ENCODE data around the gene WAPL.

WAPL gene

GRCh38 chr10:86438091-86438749, 83.4 kb downstream of the WAPL start:
- Mint-ChIP-seq H3K4me1 (no peaks in the 10 kb centered on the region), H3K4me3 (no peak overlapping the region), H3K27ac (no peak overlapping the region), H3K27me3 (no peaks in the 10 kb centered on the region), H3K36me3 (peaks cover 31% of the 10 kb centered on the region), H3K9me3 (no peaks in the 10 kb centered on the region)
- DNase-seq (ENCODE audit: low spot score in 2 of 2) (no peak), ATAC-seq (ENCODE audit: low read depth) (no peak)

DNA sequence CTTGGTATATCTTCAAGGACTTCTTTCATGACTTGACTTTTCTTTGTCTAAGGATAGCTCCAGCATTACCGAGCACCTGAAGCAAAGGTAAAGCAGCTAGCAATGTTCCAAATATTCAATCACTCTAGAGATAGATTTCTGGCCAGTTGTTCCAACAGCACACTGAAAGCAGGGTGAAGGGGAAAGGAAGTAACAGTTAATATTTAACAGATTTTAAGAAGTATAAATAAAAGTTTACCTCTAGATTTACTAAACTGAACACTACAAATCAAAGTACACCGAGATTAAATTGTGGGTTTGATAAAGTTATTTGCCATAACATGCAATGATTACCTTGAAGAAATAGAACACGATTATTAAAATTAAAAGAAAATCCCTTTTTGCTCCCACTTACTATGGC, 84.1 kb downstream of the WAPL start:
- H3K4me3 Mint-ChIP-seq: no peak overlapping the region
- no peaks in the 10 kb centered on the region for H3K4me1 Mint-ChIP-seq
- no peak for ATAC-seq (ENCODE audit: low read depth)
- H3K36me3 Mint-ChIP-seq: peaks cover 31% of the 10 kb centered on the region
- H3K27ac Mint-ChIP-seq: no peak overlapping the region
- H3K27me3 Mint-ChIP-seq: no peaks in the 10 kb centered on the region
- H3K9me3 Mint-ChIP-seq: no peaks in the 10 kb centered on the region
- DNase-seq (ENCODE audit: low spot score in 2 of 2): no peak

- Mint-ChIP-seq H3K27me3 (no peaks in the 10 kb centered on the region), H3K36me3 (peaks cover 29% of the 10 kb centered on the region), H3K4me1 (no peaks in the 10 kb centered on the region), H3K9me3 (no peaks in the 10 kb centered on the region), H3K4me3 (no peak overlapping the region), H3K27ac (no peak overlapping the region)
- no peak for DNase-seq (ENCODE audit: low spot score in 2 of 2)
- no peak for ATAC-seq (ENCODE audit: low read depth)
These were observed 84.6 kb downstream of the WAPL start for GRCh38 chr10:86436963-86437362.

DNA sequence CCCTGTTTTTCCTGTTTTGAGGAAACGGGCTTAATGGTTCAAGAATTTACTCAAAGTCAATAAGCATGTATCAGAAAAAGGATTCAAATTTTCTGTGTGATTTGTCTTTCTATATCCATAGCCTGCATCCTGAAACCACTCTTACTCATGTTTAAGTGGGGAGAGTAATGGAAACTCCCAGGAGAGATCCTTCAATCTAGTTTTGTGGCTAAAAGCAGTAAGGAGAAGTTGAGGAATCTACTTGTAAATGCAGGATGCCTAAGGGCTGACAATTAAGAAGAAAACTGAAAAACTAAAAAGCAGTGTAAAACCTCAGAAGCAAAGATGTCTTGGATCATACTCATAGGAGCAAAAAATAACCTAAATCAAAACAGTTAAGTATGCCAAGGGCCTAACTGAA, 86.9 kb downstream of the WAPL start:
- Mint-ChIP-seq H3K27ac (no peak overlapping the region), H3K27me3 (no peaks in the 10 kb centered on the region), H3K9me3 (no peaks in the 10 kb centered on the region), H3K36me3 (peaks cover 13% of the 10 kb centered on the region), H3K4me1 (no peaks in the 10 kb centered on the region), H3K4me3 (no peak overlapping the region)
- no peak for ATAC-seq (ENCODE audit: low read depth)
- no peak for DNase-seq (ENCODE audit: low spot score in 2 of 2)

- Mint-ChIP-seq H3K9me3 (no peaks in the 10 kb centered on the region), H3K27me3 (no peaks in the 10 kb centered on the region), H3K27ac (no peak overlapping the region), H3K36me3 (no peaks in the 10 kb centered on the region), H3K4me3 (no peak overlapping the region), H3K4me1 (no peaks in the 10 kb centered on the region)
- ATAC-seq (ENCODE audit: low read depth): no peak
- DNase-seq (ENCODE audit: low spot score in 2 of 2): no peak
These were observed 97.9 kb downstream of the WAPL start for GRCh38 chr10:86423739-86424138.

DNA sequence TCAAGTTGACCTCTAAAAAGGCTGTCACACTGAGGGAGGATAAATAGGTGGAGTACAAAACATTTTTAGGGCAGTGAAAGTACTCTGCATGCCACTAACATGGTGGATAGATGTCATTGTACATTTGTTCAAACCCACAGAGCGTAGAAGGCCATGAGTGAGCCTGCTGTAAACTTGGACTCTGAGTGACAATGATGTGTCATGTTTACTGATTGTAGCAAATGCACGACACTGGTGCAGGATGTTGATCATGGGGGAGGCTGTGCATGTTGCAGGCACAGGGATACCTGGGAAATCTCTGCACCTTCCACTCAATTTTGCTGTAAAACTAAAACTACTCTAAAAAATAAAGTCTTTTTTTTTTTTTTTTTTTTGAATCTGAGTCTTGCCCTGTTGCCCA, 102.5 kb downstream of the WAPL start:
- Mint-ChIP-seq H3K4me1 (peaks cover 10% of the 10 kb centered on the region), H3K9me3 (peaks cover 2% of the 10 kb centered on the region), H3K36me3 (no peaks in the 10 kb centered on the region), H3K27me3 (peaks cover 3% of the 10 kb centered on the region), H3K4me3 (no peak overlapping the region), H3K27ac (no peak overlapping the region)
- no peak for ATAC-seq (ENCODE audit: low read depth)
- DNase-seq (ENCODE audit: low spot score in 2 of 2): no peak

GRCh38 chr10:86415583-86415982, 106.0 kb downstream of the WAPL start:
- Mint-ChIP-seq H3K27ac (no peak overlapping the region), H3K4me1 (peaks cover 31% of the 10 kb centered on the region), H3K27me3 (peaks cover 3% of the 10 kb centered on the region), H3K4me3 (no peak overlapping the region), H3K9me3 (peaks cover 3% of the 10 kb centered on the region), H3K36me3 (no peaks in the 10 kb centered on the region)
- ATAC-seq (ENCODE audit: low read depth) (no peak), DNase-seq (ENCODE audit: low spot score in 2 of 2) (no peak)

DNA sequence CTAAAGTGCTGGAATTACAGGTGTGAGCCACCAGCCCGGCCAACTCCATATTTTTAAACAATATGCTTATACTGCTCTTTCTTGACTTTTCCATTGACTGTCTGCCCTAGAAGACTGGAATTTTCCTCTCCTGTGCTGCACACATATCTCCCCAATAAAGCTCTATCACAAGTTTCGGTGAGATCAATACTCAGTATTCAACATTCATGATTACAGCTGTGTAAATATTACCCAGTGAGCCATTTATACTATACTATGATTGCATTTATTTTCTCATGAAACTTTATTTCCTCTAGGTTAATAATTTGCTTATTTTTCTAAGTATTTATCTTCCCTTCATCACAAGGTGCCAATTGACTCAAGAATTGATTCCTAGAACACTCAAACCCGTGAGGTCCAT, 106.5 kb downstream of the WAPL start:
- Mint-ChIP-seq H3K36me3 (no peaks in the 10 kb centered on the region), H3K4me1 (peaks cover 31% of the 10 kb centered on the region), H3K4me3 (peak overlapping the region; percentile 24), H3K27ac (peak overlapping the region; percentile 28), H3K9me3 (peaks cover 3% of the 10 kb centered on the region), H3K27me3 (peaks cover 3% of the 10 kb centered on the region)
- DNase-seq (ENCODE audit: low spot score in 2 of 2): no peak
- no peak for ATAC-seq (ENCODE audit: low read depth)

DNA sequence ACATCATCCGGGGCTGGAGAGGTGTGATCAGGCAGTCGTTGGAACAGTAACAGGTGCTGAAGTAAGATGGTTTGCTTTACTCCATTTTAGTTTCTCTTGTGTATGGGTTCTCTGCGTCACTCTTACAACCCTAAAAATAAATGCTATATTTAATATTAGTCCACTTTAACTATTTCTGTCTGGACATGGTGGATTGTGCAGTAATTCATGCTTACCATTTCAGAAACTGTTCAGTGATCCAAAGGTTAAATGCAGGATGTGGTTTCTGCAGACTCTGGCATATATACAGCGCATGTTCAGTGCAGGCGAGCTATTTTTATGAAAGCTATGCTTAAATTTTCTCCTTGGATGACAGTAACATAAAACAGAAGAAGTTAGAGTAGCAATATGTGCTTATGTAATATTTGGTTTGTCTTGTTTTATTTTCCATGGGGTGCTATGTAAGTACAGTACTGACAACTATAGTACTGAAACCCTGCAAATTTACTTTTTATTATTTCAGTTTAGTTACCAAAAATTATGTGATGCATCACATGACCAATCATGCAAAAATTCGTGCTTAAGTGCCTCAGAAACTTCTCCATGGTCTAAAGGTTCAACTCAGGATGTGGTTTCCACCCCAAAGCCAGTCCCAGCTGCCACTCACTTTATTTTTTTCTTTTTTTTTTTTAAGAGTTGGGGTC, 108.4 kb downstream of the WAPL start:
- ATAC-seq (ENCODE audit: low read depth): peak; percentile 81
- peak overlapping the region; percentile 34 for H3K4me3 Mint-ChIP-seq
- peaks cover 34% of the 10 kb centered on the region for H3K4me1 Mint-ChIP-seq
- H3K27me3 Mint-ChIP-seq: peaks cover 3% of the 10 kb centered on the region
- no peak overlapping the region for H3K27ac Mint-ChIP-seq
- H3K36me3 Mint-ChIP-seq: no peaks in the 10 kb centered on the region
- H3K9me3 Mint-ChIP-seq: peaks cover 3% of the 10 kb centered on the region
- peak in 1 of 2 donors; percentile 27 for DNase-seq (ENCODE audit: low spot score in 2 of 2)

- Mint-ChIP-seq H3K36me3 (no peaks in the 10 kb centered on the region), H3K27me3 (peaks cover 3% of the 10 kb centered on the region), H3K9me3 (peaks cover 3% of the 10 kb centered on the region), H3K27ac (peak overlapping the region; percentile 58), H3K4me1 (peaks cover 34% of the 10 kb centered on the region), H3K4me3 (peak overlapping the region; percentile 60)
- ATAC-seq (ENCODE audit: low read depth): no peak
- DNase-seq (ENCODE audit: low spot score in 2 of 2): no peak
These were observed 109.6 kb downstream of the WAPL start for GRCh38 chr10:86411852-86412560.

- H3K27ac Mint-ChIP-seq: peak overlapping the region; percentile 35
- ATAC-seq (ENCODE audit: low read depth) (peak; percentile 20), DNase-seq (ENCODE audit: low spot score in 2 of 2) (no peak)
- H3K4me1 Mint-ChIP-seq: peaks cover 34% of the 10 kb centered on the region
- H3K36me3 Mint-ChIP-seq: no peaks in the 10 kb centered on the region
- H3K27me3 Mint-ChIP-seq: peaks cover 3% of the 10 kb centered on the region
- H3K4me3 Mint-ChIP-seq: peak overlapping the region; percentile 60
- H3K9me3 Mint-ChIP-seq: peaks cover 3% of the 10 kb centered on the region
These were observed 110.2 kb downstream of the WAPL start for GRCh38 chr10:86411281-86411841.

GRCh38 chr10:86410542-86411124, 111.0 kb downstream of the WAPL start:
- DNase-seq (ENCODE audit: low spot score in 2 of 2): no peak
- Mint-ChIP-seq H3K36me3 (no peaks in the 10 kb centered on the region), H3K4me1 (peaks cover 32% of the 10 kb centered on the region), H3K27ac (no peak overlapping the region), H3K4me3 (no peak overlapping the region), H3K9me3 (peaks cover 3% of the 10 kb centered on the region), H3K27me3 (peaks cover 3% of the 10 kb centered on the region)
- ATAC-seq (ENCODE audit: low read depth): no peak

DNA sequence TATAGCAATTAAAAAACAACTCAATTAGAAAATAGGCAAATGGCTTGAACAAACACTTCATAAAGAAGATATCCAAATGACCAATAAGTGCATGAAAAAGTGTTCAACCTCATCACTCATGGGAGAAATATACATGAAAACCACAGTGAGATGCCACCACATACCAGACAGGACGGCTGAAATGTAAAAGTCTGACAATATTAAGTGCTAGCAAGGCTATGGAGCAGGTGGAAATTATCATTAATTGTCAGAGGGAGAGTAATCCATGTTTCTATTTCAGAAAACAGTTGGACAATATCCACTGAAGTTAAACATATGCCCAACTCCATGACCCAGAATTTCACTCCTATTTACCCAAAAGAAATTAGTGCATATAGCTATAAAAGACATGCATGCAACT, 112.4 kb downstream of the WAPL start:
- no peak for DNase-seq (ENCODE audit: low spot score in 2 of 2)
- Mint-ChIP-seq H3K36me3 (no peaks in the 10 kb centered on the region), H3K27ac (no peak overlapping the region), H3K4me1 (peaks cover 24% of the 10 kb centered on the region), H3K4me3 (no peak overlapping the region), H3K9me3 (peaks cover 4% of the 10 kb centered on the region), H3K27me3 (no peaks in the 10 kb centered on the region)
- no peak for ATAC-seq (ENCODE audit: low read depth)
